LNCAP (cell line): ENCODE data around the gene PRRG4.

Source experiments
- CTCF ChIP-seq: fragments of 450-650 bp; IDR thresholded peaks from 2 replicates; pipeline ENCODE4 v1.5.1; 2017; ENCODE audit warnings: mild to moderate bottlenecking

The PRRG4 gene

GRCh38 chr11:32821917-32822560 is 7.7 kb upstream of the PRRG4 start:
- no peak for TF ChIP-seq CTCF

GRCh38 chr11:32826113-32826512 is 3.6 kb upstream of the PRRG4 start:
- no peak for TF ChIP-seq CTCF

- no peak for TF ChIP-seq CTCF
Measured at GRCh38 chr11:32827276-32827675, 2.5 kb upstream of the PRRG4 start.

GRCh38 chr11:32829157-32829679 is 509 bp upstream of the PRRG4 start:
- TF ChIP-seq CTCF = no peak

- no peak for TF ChIP-seq CTCF
Measured at GRCh38 chr11:32830413-32830738, 649 bp downstream of the PRRG4 start.

GRCh38 chr11:32830796-32831195 is 1.1 kb downstream of the PRRG4 start:
- no peak for TF ChIP-seq CTCF

- no peak for TF ChIP-seq CTCF
Measured at GRCh38 chr11:32831221-32831620, 1.5 kb downstream of the PRRG4 start.

- TF ChIP-seq CTCF = no peak
Measured at GRCh38 chr11:32833921-32834320, 4.2 kb downstream of the PRRG4 start.
